NCI-H774 (cell line): Measurements from ENCODE around the gene ARL13B.

ENCODE experiments used
- DNase-seq: peaks from one replicate; lab custom pipeline; 2025; lab: John Stamatoyannopoulos, UW

Gene ARL13B

GRCh38 chr3:94063496-94064119 lies 83.7 kb downstream of the ARL13B start:
- no peak for DNase-seq

GRCh38 chr3:94064243-94064860 lies 84.4 kb downstream of the ARL13B start:
- no peak for DNase-seq

GRCh38 chr3:94065122-94065521 lies 85.2 kb downstream of the ARL13B start:
- no peak for DNase-seq

GRCh38 chr3:94065819-94066480 lies 86.0 kb downstream of the ARL13B start:
- DNase-seq: no peak

GRCh38 chr3:94066506-94067500 lies 86.8 kb downstream of the ARL13B start:
- no peak for DNase-seq

GRCh38 chr3:94069194-94069813 lies 89.3 kb downstream of the ARL13B start:
- no peak for DNase-seq

- DNase-seq: no peak
Observed at GRCh38 chr3:94070341-94070911, 90.5 kb downstream of the ARL13B start.

GRCh38 chr3:94071713-94072284 lies 91.8 kb downstream of the ARL13B start:
- DNase-seq: no peak

- no peak for DNase-seq
Observed at GRCh38 chr3:94076055-94076454, 96.1 kb downstream of the ARL13B start.

- DNase-seq: peak; percentile 13
Observed at GRCh38 chr3:94080552-94080951, 100.6 kb downstream of the ARL13B start.

GRCh38 chr3:94081884-94082283 lies 101.9 kb downstream of the ARL13B start:
- no peak for DNase-seq

GRCh38 chr3:94082391-94082937 lies 102.5 kb downstream of the ARL13B start:
- peak; percentile 52 for DNase-seq

GRCh38 chr3:94083261-94083660 lies 103.3 kb downstream of the ARL13B start:
- DNase-seq: no peak

- DNase-seq: no peak
Observed at GRCh38 chr3:94089126-94089525, 109.2 kb downstream of the ARL13B start.

- no peak for DNase-seq
Observed at GRCh38 chr3:94092086-94092485, 112.1 kb downstream of the ARL13B start.

GRCh38 chr3:94093151-94093550 lies 113.2 kb downstream of the ARL13B start:
- DNase-seq: no peak

GRCh38 chr3:94095111-94095510 lies 115.2 kb downstream of the ARL13B start:
- DNase-seq: no peak

GRCh38 chr3:94098452-94098851 lies 118.5 kb downstream of the ARL13B start:
- DNase-seq: no peak

- DNase-seq: no peak
Observed at GRCh38 chr3:94099311-94099710, 119.4 kb downstream of the ARL13B start.

GRCh38 chr3:94101860-94102259 lies 121.9 kb downstream of the ARL13B start:
- DNase-seq: no peak
